Central memory CD8-positive, alpha-beta T cell (primary cell): ENCODE data around the gene CCDC142.

ENCODE experiments used
- ATAC-seq: fragments of 150-1000 bp; cut with Tn5 transposase; replicated peaks from 2 replicates; pipeline ENCODE4 v1.10.0; 2022; ENCODE audit warnings: mild to moderate bottlenecking, moderate FRiP score, moderate number of reproducible peaks; ENCODE audit not compliant: poor library complexity, severe bottlenecking; ENCODE audit errors: extremely low read depth
- DNase-seq, 2 donors: peaks; one replicate each; pipeline ENCODE4 v3.0.0; 2021; ENCODE audit warnings: low spot score in 2 of 2
- H3K27ac Mint-ChIP-seq: one replicate; pipeline ENCODE4 v1.8.0; 2022; ENCODE audit warnings: low read depth, mild to moderate bottlenecking, moderate library complexity, mixed read lengths
- H3K27me3 Mint-ChIP-seq: one replicate; pipeline ENCODE4 v1.8.0; 2022; ENCODE audit warnings: mixed read lengths
- H3K36me3 Mint-ChIP-seq: one replicate; pipeline ENCODE4 v1.8.0; 2022; ENCODE audit warnings: mild to moderate bottlenecking, moderate library complexity, mixed read lengths; ENCODE audit not compliant: insufficient read depth
- H3K4me1 Mint-ChIP-seq: one replicate; pipeline ENCODE4 v1.8.0; 2022; ENCODE audit warnings: mixed read lengths
- H3K4me3 Mint-ChIP-seq: one replicate; pipeline ENCODE4 v1.8.0; 2022; ENCODE audit warnings: mild to moderate bottlenecking, moderate library complexity, mixed read lengths
- H3K9me3 Mint-ChIP-seq: one replicate; pipeline ENCODE4 v1.8.0; 2022; ENCODE audit warnings: mixed read lengths

The CCDC142 gene

GRCh38 chr2:74436848-74437695, 45.7 kb downstream of the CCDC142 start:
- no peaks in the 10 kb centered on the region for H3K9me3 Mint-ChIP-seq
- H3K27ac Mint-ChIP-seq: no peak overlapping the region
- H3K4me3 Mint-ChIP-seq: no peak overlapping the region
- no peak for ATAC-seq
- H3K36me3 Mint-ChIP-seq: no peaks in the 10 kb centered on the region
- peaks cover 10% of the 10 kb centered on the region for H3K27me3 Mint-ChIP-seq
- H3K4me1 Mint-ChIP-seq: peaks cover 6% of the 10 kb centered on the region
- no peak for DNase-seq

GRCh38 chr2:74436111-74436805, 46.5 kb downstream of the CCDC142 start:
- peaks cover 1% of the 10 kb centered on the region for H3K36me3 Mint-ChIP-seq
- no peak overlapping the region for H3K27ac Mint-ChIP-seq
- H3K4me3 Mint-ChIP-seq: no peak overlapping the region
- peaks cover 9% of the 10 kb centered on the region for H3K27me3 Mint-ChIP-seq
- DNase-seq: no peak
- no peaks in the 10 kb centered on the region for H3K9me3 Mint-ChIP-seq
- H3K4me1 Mint-ChIP-seq: peaks cover 5% of the 10 kb centered on the region
- no peak for ATAC-seq

GRCh38 chr2:74430502-74430901, 52.3 kb downstream of the CCDC142 start:
- no peak for ATAC-seq
- DNase-seq: no peak
- Mint-ChIP-seq H3K4me1 (no peaks in the 10 kb centered on the region), H3K4me3 (no peak overlapping the region), H3K9me3 (no peaks in the 10 kb centered on the region), H3K36me3 (peaks cover 3% of the 10 kb centered on the region), H3K27ac (no peak overlapping the region), H3K27me3 (no peaks in the 10 kb centered on the region)

GRCh38 chr2:74429487-74430451, 53.0 kb downstream of the CCDC142 start:
- no peak for DNase-seq
- H3K4me3 Mint-ChIP-seq: no peak overlapping the region
- no peak for ATAC-seq
- no peaks in the 10 kb centered on the region for H3K4me1 Mint-ChIP-seq
- no peaks in the 10 kb centered on the region for H3K27me3 Mint-ChIP-seq
- H3K36me3 Mint-ChIP-seq: peaks cover 3% of the 10 kb centered on the region
- no peaks in the 10 kb centered on the region for H3K9me3 Mint-ChIP-seq
- no peak overlapping the region for H3K27ac Mint-ChIP-seq

- H3K27ac Mint-ChIP-seq: no peak overlapping the region
- ATAC-seq (no peak), DNase-seq (no peak)
- H3K36me3 Mint-ChIP-seq: peaks cover 3% of the 10 kb centered on the region
- H3K4me1 Mint-ChIP-seq: no peaks in the 10 kb centered on the region
- no peak overlapping the region for H3K4me3 Mint-ChIP-seq
- no peaks in the 10 kb centered on the region for H3K27me3 Mint-ChIP-seq
- no peaks in the 10 kb centered on the region for H3K9me3 Mint-ChIP-seq
These were observed 54.1 kb downstream of the CCDC142 start for GRCh38 chr2:74428675-74429074.

- DNase-seq (no peak), ATAC-seq (no peak)
- Mint-ChIP-seq H3K27me3 (no peaks in the 10 kb centered on the region), H3K4me1 (peaks cover 6% of the 10 kb centered on the region), H3K4me3 (no peak overlapping the region), H3K36me3 (peaks cover 3% of the 10 kb centered on the region), H3K9me3 (no peaks in the 10 kb centered on the region), H3K27ac (no peak overlapping the region)
These were observed 55.2 kb downstream of the CCDC142 start for GRCh38 chr2:74427551-74427950.

GRCh38 chr2:74426181-74426758, 56.5 kb downstream of the CCDC142 start:
- Mint-ChIP-seq H3K27ac (no peak overlapping the region), H3K9me3 (no peaks in the 10 kb centered on the region), H3K27me3 (no peaks in the 10 kb centered on the region), H3K4me1 (peaks cover 16% of the 10 kb centered on the region), H3K4me3 (no peak overlapping the region), H3K36me3 (peaks cover 9% of the 10 kb centered on the region)
- DNase-seq (no peak), ATAC-seq (no peak)

GRCh38 chr2:74425523-74425922, 57.3 kb downstream of the CCDC142 start:
- DNase-seq: no peak
- Mint-ChIP-seq H3K4me3 (no peak overlapping the region), H3K36me3 (peaks cover 9% of the 10 kb centered on the region), H3K9me3 (no peaks in the 10 kb centered on the region), H3K4me1 (peaks cover 21% of the 10 kb centered on the region), H3K27me3 (no peaks in the 10 kb centered on the region), H3K27ac (no peak overlapping the region)
- no peak for ATAC-seq

- Mint-ChIP-seq H3K27ac (no peak overlapping the region), H3K9me3 (no peaks in the 10 kb centered on the region), H3K36me3 (peaks cover 9% of the 10 kb centered on the region), H3K4me3 (no peak overlapping the region), H3K4me1 (peaks cover 26% of the 10 kb centered on the region), H3K27me3 (no peaks in the 10 kb centered on the region)
- DNase-seq (no peak), ATAC-seq (no peak)
These were observed 57.8 kb downstream of the CCDC142 start for GRCh38 chr2:74424995-74425406.

- H3K4me3 Mint-ChIP-seq: no peak overlapping the region
- ATAC-seq: no peak
- no peaks in the 10 kb centered on the region for H3K27me3 Mint-ChIP-seq
- no peak overlapping the region for H3K27ac Mint-ChIP-seq
- no peak for DNase-seq
- H3K36me3 Mint-ChIP-seq: peaks cover 9% of the 10 kb centered on the region
- peaks cover 26% of the 10 kb centered on the region for H3K4me1 Mint-ChIP-seq
- no peaks in the 10 kb centered on the region for H3K9me3 Mint-ChIP-seq
These were observed 58.4 kb downstream of the CCDC142 start for GRCh38 chr2:74424139-74424992.
